ENCODE results near the gene SYNGR3.
"Not testable (repeated sequence)": the region's sequence is repeated elsewhere in the genome, so short reads cannot be mapped to it uniquely, and the experiment has no call there.

SYNGR3 gene

DNA sequence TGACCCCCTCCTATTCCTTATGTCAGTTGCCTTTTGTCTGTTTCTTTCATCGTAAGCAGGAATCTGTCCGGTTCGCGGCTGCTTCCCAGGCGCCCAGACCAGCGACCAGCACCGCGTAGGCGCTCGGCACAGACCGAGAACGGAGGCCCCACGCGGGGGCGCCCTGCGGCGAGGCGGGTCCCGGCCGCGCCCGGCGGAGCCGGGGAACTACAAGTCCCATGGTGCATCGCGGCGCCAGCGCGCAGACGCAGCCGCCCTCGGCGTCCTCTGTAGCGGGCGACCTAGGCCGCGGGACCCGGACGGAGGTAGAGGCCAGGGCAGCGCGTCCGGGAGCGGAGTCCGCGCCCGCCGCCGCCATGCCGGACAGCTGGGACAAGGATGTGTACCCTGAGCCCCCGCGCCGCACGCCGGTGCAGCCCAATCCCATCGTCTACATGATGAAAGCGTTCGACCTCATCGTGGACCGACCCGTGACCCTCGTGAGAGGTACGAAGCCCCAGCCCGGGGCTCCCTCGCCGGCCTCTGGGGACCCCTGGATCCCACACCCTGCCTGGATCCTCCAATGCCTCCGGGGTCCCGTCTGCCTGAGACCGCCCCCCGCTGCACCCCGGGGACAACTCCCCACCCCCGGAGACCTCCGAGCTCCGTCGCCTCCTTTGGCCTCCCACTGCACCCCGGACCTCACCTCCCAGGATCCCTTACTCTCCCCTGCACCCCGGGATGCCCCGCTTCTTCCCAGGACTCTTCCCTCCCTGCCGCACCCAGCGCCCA, 30.3 kb upstream of the SYNGR3 start, which contains the start of gene NDUFB10:
NDUFB10 (plus strand) TSS at position 270 of the 771 bp plus-strand sequence; CDS start at position 357, 87 bp downstream.
- DNase-seq (ENCODE audit: low spot score) = peak; percentile 93

DNA sequence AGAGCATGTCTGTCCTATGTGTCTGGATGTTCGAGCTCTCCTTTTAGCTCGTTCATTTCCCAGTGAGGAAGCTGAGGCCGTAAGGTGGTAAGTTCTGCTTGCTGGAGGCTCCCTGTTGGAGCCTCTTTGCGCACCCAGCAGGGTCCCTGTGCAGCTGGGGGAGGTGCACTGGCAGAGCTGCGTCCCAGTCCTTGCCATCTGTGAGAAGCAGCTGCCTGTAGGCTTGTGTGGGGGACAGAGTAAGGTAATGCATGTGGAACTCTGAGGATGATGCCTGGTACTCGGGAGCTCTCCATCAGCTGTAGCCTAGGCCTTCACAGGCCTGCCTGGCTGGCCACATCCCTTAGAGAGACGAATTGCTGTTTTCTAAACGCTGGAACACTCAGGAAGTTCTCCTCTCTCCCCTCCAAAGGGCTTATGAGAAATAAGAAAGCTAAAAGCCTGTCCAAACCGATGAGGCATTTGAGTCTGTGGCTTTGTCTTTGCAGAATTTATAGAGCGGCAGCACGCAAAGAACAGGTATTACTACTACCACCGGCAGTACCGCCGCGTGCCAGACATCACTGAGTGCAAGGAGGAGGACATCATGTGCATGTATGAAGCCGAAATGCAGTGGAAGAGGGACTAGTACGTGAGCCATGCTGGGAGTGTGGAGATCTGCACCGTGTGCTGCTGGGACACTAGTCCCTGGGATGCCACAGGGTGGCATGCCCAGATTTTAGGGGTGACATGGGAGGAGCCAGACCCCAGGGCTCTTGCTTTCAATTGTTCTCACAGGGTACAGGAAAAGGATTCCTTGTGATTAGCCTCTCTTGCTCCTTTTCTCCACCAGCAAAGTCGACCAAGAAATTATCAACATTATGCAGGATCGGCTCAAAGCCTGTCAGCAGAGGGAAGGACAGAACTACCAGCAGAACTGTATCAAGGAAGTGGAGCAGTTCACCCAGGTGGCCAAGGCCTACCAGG, 28.8 kb upstream of the SYNGR3 start:
- DNase-seq (ENCODE audit: low spot score) = no peak

DNA sequence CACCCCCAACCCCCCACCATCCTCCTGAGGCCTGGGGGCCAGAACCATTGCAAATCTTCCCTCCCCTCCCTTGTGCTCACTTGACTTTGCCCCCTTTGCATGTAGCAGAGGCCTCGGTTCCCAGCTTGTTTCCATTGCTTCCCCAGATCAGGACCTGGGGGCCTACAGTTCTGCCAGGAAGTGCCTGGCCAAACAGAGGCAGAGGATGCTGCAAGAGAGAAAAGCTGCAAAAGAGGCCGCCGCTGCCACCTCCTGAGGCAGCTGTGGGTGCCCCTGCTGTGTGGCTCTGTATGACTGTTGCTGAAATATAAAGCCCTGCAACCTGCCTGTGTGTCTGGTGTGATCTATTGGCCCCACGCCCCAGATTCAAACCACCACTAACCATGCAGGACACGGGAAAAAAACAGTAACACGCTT, 28.1 kb upstream of the SYNGR3 start:
- no peak for DNase-seq (ENCODE audit: low spot score)

GRCh38 chr16:1962161-1963153, 27.3 kb upstream of the SYNGR3 start:
- DNase-seq (ENCODE audit: low spot score) = not testable (repeated sequence)

- DNase-seq (ENCODE audit: low spot score) = no peak
Observed at GRCh38 chr16:1963806-1964505, 25.8 kb upstream of the SYNGR3 start.

- peak; percentile 100 for DNase-seq (ENCODE audit: low spot score)
Observed at GRCh38 chr16:1964506-1965395, 25.0 kb upstream of the SYNGR3 start, which contains the start of gene RPS2. TSS of gene RPS2 (minus strand) at chr16:1964826. CDS start at chr16:1964625, 201 bp downstream.

GRCh38 chr16:1965396-1966001, 24.3 kb upstream of the SYNGR3 start:
- DNase-seq (ENCODE audit: low spot score) = no peak

- no peak for DNase-seq (ENCODE audit: low spot score)
Observed at GRCh38 chr16:1966460-1966859, 23.3 kb upstream of the SYNGR3 start, which contains the start of gene RNF151. TSS of gene RNF151 (plus strand) at chr16:1966856. CDS start at chr16:1966882, 26 bp downstream.

DNA sequence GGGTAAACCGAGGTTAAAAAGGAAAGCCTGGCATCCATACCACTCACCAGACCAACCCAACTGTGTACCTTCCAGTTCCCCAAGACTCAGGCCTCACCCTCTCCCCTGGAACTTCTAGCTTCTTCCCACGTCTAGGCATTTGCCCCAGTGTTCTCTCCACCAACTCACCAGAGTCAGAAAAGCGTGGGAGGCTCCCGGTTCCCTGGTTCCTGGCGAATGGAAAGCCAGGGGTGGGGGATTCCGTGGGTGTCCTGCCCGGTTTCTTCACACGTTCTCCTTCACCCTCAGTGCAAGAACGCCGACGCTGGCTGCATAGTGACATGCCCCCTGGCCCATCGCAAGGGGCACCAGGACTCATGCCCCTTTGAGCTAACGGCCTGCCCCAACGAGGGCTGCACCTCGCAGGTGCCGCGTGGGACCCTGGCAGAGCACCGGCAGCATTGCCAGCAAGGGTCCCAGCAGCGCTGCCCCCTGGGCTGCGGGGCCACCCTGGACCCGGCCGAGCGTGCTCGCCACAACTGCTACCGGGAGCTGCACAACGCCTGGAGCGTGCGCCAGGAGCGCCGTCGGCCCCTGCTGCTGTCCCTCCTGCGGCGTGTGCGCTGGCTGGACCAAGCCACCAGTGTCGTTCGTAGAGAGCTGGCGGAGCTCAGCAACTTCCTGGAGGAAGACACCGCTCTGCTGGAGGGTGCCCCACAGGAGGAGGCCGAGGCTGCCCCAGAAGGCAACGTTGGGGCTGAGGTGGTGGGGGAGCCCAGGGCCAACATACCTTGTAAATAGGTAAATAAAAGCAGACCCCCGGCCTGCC, 21.4 kb upstream of the SYNGR3 start:
- DNase-seq (ENCODE audit: low spot score) = no peak

- peak; percentile 95 for DNase-seq (ENCODE audit: low spot score)
Observed at GRCh38 chr16:1971796-1972489, 17.8 kb upstream of the SYNGR3 start, which contains the start of gene TBL3. TSS of gene TBL3 (plus strand) at chr16:1972053. CDS start at chr16:1972165, 112 bp downstream.

DNA sequence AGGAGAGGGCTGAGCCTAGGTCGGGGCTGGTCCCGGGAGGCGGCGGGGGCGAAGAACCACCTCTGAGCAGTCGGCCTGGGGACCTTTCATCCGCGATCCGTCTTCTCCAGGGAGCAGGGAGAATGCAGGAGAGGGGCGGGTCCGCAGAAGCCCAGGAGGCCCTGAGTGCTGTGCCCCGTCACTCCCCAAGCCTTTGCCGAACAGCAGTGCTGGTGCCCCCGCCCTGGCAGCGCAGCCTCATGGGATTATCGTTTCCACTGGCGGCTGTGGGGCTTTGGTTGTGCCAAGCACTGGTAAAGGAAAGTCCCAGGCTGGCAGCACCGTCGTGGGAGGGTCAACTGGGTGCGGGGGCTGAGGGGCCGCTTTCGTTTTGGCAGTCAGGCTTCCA, 17.3 kb upstream of the SYNGR3 start:
- DNase-seq (ENCODE audit: low spot score) = no peak

GRCh38 chr16:1973461-1974156, 16.2 kb upstream of the SYNGR3 start:
- no peak for DNase-seq (ENCODE audit: low spot score)

GRCh38 chr16:1974157-1975070, 15.4 kb upstream of the SYNGR3 start:
- no peak for DNase-seq (ENCODE audit: low spot score)

DNA sequence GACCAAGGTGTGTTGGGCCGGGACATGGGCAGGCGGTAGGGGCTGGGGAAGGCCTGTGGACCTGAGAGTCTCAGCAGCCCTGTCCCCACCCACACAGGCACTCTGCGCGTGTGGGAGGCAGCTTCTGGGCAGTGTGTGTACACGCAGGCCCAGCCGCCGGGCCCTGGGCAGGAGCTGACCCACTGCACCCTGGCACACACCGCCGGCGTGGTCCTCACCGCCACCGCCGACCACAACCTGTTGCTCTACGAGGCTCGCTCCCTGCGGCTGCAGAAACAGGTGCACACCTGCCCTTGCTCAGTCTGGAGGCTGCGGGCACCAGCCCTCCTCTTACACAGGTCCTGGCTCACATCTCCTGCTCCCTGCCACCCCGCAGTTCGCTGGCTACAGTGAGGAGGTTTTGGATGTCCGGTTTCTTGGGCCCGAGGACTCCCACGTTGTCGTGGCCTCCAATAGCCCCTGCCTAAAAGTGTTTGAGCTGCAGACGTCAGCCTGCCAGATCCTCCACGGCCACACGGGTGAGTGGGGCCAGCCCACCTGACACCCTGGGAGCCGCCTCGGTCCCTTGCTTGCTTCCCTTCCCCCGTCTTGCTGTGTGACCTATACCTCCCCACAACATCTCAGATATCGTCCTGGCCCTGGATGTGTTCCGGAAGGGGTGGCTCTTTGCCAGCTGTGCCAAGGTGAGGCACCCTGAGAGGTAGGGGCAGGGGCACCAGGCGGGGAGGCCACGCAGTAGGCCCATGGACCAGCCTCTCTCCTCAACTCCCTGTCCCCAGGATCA, 14.1 kb upstream of the SYNGR3 start:
- no peak for DNase-seq (ENCODE audit: low spot score)

- no peak for DNase-seq (ENCODE audit: low spot score)
Observed at GRCh38 chr16:1976216-1976520, 13.6 kb upstream of the SYNGR3 start.
